Activated effector memory CD4-positive, alpha-beta T cell treated with anti-CD3 and anti-CD28 coated beads, Interleukin-2, amount 50 U/mL, for 16 hours (primary cell): ENCODE data around the gene NCOR2.
A peak's percentile ranks its signal among the peaks of the same experiment; 100 is the strongest.

Source experiments
- DNase-seq: peaks from one replicate; pipeline ENCODE4 v3.0.0-alpha.2; 2020

The NCOR2 gene

DNA sequence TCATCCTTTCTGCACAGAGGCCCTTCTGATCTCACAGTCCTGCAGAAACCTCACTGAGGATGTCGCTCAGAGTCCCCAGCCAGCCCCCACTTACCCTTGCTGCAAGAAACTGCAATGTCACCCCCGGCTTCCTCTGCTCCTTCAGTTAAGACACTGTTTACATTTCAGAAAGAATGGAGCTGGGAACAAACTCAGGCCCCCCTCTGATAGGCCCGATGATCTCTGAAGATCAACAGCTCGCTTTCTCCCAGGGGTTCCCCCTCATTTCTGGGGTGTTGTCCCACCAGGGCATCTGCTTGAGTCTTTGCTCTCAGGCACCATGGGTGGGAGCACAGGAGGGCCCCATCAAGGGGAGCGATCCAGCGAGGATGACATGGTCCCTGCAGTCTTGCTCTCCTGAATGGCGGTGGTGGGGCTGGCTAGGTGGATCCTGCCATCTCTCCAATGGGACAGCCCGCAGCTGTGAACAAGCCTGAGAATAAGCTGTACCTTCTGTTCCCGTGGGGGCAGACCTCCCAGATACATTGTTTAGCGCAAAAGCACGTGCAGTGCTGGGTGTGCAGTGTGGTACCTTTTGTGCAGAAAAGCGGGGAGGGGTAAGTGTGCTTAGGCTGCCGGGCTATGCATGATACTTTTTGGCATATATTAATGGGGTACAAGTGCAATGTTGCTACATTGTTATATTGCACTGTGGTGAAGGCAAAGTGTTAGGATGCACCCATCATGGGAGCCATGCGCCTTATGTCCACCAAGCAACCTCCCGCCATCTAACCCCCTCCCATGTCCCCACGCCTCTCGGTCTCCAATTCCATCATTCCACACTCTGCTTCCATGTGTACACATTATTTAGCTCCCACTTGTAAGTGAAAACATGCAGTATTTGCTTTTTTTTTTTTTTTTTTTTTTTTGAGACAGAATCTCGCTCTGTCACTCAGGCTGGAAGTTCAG lies 6.7 kb upstream of the NCOR2 start:
- no peak for DNase-seq

DNA sequence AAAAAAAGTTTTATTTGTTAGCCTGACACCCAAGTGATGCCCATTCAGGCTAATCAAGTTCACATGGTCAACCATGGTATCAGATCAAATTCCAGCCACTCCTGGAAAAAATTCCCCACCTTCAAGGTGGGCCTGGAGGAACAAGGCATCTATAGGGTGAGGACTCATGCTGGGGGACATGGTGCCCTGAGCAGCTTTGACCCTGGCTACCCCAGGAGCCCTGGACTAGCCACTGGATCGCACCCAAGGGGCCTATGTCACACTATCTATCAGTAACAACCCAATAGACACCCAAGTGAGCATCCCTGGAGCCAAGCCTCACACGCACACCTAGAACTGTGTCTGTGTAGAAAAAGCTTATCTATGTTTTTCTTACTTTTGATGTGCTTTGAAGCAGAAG lies 4.1 kb upstream of the NCOR2 start:
- DNase-seq: no peak

DNA sequence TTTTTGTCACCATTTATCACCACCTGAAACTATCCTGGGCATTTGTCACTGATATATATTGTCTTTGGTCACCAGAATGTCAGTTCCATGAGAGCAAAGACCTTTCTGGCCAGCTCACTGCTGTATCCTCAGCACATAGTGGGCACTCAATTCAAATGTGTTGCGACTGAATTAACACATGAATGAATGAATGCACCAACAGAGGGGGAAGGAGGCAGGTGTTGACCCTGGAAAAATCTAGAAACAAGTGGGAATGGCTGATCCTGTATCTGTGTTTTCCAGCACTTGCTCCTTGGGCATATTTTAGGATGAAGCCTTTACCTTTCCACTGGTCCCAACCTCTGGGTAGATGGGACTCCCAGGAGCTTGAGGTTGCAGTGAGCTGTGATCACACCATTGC lies 3.4 kb upstream of the NCOR2 start:
- DNase-seq: no peak

DNA sequence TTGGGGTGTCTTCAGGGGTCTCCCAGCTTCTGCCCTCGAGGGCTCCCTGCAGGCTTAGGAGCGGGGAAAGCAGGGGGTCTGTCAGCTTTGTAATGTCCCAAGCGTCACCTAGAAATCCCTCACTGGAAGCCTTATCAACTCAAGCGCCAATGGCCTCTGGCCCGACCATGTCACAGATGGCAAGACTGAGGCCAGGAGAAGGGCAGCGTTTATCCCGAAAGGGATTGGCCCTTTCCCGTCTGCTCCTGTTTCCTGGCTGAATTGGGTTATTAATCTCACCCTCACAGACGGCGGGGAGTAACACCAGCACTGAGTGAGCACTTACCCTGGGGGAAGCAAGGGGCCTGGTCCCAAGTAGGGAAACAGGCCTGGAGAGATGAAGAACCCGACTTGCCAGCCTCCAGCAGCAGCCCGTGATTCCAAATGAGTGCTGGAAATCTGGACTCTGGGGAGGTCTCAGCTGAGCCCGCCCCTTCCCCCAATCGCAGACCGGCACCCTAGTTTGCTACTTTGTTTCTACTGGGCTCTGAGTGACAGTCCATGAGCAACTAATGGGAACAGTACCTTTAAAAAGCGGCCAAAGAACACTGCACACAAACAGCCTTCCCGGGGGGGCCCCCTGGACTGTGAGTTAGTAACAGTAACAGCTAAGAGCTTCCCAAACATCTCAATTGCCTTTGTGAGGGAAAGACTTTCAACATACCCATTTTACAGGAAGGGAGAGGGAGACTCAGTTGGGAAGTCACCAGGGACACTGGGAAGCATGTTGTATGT lies 2.1 kb upstream of the NCOR2 start:
- DNase-seq: no peak

DNA sequence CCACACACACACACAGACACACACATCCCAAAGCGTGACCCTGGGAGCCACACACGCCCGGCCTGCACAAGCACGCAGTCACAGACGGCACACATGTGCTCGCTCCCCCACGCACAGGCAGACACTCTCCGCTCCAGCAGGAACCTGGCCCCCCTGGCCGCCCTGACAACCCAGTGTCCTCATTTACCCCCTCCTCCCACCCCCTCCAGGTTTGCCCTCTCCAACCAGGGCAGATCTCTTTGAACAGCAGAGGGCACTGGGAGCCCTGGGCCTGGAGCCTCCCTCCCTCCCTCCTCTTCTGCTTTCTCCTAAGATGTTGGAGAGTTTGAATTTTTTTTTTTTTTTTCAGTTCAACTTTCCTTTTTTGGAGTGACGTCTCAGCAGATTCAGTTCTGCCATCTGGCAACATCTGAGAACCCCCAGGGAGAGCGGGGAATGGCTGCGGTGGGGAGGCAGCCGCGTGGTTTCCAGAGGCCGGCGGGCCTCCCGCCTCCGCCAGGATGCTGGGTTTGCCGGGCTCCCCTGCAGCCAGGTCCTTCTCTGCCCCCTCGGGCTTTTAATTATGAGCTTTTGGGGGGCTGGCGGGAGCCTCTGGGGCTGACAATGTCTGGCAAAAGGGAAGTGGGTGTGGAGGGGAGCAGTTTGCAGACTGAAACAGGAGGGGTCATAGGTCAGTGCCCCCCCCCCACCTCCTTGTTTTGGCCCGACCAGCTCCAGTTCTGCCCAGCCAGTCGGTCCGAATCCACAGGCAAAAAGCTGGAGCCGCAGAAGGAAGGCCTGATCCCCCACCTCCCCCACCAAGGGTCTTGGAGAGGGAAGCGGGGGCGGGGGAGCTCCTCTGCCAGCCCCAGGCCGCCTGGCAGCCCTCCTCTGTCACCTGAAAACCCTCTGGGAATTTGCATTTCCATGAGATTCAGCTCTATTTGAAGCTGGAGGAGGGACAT lies 1.3 kb upstream of the NCOR2 start:
- DNase-seq: no peak

DNA sequence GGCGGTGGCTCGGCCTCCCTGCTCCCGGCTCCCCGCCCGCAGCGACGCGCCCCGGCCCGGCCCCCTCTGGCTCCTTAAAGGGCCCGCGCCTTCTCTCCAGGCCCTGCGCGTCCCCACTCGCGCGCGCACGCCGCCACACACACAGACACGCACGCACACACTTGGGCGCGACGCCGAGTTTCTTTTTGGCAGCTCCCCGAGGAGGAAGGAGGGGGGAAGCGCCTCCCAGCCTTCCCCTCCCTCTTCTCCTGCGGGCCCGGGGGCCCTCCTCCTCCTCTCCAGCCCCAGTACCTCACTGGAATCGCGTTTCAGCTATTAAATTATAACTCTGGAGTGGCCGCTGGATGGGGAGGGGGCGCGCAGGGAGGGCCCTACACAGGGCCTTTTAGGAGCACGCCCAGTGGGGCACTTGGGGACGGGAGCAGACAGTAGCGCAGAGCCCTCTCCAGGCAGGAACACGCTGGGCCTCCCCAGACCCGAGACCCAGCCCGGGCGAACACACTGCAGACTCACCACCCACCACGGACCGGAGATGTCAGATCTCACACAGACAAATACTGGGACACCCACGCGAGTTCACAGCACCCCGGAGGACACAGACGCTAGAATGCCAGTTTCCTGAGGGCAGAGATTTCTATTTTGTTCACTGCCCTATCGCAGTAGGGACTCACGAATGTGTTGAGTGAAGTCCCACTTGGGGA lies 411 bp upstream of the NCOR2 start:
- peak; percentile 93 for DNase-seq

DNA sequence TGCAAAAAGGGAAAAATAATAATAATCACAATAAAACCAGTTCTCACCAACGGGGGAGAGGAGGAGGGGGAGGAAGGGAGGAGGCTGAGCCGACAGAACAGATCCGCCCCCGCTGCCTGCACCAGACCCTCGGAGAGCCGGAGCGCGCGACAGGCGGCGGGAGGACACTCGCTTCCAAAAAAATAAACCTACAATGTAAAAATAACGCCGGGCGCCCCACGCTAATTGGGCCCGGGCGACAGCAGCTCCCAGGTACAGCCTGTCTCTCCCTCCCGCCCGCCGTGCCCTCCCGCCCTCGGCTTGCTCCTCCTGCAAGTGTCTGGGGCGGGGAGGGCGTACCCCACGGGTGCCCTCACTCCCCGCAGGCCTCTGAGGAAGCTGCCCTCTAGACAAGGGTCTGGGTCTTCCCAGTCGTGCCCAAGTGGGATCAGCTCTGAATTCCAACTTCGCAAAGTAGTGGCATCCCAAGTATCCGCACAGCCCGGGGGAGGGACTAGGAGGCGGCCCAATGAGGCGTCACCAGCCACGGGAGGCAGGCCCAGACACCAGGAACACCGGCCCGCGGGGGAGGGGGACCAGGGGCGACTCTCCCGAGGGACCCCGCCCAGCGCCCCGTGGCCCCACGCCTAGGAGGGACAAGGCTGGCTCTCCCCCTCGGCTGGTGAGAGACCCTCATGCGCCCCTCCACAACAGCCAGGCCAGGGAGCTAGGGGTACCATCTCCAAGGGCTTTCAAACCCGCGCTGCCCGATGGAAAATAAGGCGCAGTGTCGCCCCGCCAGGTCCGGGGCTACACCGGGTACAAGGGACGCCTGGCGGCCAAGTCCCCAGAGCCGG lies 1.0 kb downstream of the NCOR2 start:
- peak; percentile 91 for DNase-seq

DNA sequence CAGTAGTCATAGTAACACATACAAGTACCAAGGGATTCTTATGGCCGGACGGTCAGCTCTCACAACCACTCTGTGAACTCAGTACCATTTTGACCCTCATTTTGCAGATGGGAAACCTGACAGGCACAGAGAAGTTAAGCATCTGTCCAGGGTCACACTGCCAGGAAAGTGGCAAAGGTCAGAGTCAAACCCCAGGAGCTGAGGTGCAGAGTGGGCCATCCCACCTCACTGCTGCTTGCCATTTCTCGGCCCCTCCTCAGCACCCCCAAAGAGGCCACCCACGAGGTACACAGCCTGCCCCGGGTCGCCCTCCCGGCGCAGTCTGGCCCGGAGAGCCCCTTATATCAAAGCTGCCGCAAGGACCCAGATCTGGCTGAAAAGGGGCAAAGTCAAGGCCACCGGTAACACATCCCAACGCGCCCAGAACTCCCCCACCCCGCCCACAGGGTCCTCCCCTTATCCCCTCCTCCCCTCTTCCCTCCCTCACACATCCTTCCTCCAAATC lies 1.7 kb downstream of the NCOR2 start:
- DNase-seq: no peak

DNA sequence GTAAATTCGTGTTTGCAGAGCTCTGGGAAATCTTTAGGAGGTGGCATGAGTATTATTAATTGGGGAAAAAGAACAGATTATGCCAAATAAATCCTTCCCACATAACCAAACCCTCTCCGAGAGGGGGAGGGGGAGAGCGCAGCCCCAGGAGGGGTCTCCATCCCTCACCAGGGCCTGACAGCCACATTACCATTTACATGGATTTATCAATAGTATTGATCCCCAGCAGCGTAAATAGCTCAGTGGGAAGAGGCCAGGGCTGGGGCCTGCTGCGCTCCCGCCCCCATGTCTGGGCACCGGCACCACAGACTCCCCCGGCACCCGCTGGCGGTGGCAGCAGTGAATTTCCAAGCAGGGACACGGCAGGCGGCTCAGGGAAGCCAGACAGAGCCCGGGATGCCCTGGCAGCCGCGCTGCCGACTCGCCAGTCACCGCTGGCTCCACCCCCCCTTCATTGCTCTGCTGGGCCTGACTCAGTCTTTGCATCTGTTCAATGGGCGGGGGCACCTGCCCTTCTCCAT lies 2.4 kb downstream of the NCOR2 start:
- no peak for DNase-seq

DNA sequence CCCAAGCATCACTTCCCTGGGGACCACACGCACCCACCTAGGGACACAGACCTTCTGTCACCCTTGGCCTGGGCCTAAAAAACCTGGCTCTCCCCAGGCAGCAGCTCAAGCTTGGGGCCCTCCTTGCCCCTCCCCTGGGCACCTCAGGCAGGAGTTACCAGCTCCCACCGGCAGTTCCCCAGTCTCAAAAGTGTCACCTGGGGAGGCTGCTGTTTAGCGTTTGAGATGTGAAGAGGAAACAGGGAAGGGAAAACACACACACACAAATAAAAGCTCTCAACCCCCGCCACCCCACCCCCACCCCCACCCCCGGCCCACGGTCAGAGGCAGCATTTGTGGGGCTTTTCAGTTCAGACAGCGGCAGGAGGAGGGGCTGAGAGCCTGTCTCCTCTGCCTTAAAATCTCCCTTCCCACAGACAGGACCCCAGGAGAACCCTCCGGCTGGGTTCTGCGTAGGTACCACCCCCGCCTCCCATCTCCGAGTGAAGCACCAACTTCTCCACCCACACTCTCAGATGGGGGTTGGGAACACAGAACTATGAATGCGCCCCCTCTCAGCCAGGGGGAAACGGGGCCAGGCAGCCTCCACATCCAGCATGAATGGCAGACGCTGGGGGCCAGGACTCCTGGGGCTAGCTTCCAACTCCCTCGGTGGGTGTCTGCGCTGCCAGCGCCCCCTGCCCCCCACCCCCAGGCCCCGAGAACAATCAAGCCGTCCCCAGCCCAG lies 3.0 kb downstream of the NCOR2 start:
- no peak for DNase-seq

DNA sequence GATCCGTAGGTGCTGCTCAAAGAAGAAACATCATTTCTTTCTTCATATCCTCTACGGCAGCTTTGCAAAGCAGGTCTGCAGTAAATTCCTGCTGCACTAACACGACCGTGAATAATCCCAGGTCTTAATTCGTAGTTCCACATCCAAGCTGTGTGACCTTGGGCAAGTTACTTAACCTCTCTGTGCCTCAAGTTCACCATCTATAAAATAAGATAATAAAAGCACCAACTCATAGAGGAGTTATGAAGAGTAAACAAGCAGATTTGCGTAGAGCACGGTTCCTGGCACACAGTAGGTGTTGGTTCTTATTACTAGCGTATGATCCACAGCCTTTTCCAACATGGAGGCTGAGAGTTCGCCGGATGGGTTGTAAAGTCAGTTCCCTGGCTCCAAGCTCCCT lies 3.6 kb downstream of the NCOR2 start:
- no peak for DNase-seq

DNA sequence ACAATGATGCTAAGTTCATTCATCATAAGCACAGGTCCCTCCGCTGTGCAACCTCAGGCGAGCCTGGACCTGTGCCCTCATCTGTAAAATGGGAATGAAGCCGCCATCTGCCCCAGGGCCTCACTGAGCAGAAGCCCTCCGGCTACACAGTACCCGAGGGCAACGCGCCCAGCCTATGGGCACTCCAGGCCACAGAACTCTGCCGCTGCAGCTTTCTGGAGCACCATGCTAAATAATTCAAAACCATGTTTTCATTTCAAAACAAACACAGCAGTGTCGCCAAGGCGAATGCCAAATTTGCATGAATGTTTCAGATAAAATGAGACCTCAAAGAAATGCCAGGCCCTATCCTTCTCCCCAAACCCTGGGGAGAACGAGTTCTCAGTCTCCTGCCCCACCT lies 4.0 kb downstream of the NCOR2 start:
- no peak for DNase-seq

DNA sequence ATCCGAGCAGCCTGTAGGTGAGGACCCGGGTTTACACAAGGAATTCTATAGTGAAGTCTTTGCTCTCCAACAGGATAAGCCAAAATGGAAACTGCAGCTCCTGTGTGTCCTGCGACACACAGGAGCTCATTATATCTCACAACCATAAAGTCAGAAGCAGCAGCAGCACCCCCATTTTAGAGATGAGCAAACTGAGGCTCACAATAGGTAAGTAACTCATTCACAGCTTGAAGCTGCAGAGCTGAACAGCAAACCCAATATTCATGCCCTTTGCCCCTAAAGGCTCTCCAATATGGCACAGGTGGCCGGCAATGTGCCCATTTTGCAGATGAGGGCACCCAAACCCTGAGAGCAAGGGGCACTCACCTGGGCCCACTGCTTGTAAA lies 4.6 kb downstream of the NCOR2 start:
- DNase-seq: no peak

DNA sequence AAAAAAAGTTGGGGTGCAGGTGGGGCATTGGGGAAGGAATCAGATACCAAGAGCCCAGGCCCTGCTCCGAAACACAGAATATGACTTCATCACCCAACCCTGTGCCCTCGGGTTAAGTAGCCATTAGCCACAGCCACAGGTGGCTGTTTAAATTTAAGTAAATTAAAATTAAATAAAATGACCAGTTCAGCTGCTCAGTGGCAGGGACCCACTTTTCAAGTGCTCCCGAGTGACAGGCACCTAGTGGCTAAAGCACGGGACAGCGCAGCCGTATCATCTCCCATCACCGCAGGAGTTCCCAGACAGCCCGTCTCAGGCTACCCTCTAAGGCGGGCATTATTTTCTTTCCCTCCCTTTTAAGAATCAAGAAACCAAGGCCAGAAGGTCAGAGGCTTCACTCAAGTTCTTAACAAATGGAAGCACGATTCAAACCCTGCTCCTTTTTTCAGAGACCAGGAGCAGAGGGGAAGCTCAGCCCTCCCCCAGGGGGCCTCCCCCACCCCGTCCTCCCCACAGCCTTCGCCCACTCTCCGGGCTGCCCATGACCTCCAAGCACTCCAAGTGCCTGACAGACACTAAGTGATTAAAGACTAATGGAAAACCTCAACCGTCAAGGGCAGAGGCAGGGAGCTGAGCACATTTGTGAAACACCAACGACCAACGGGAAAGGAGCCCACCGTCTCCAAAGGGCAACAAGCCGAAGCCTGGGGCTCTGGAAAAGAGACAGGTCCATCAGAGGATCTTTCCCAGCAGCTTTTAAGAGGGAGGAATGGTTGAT lies 5.2 kb downstream of the NCOR2 start:
- DNase-seq: no peak

DNA sequence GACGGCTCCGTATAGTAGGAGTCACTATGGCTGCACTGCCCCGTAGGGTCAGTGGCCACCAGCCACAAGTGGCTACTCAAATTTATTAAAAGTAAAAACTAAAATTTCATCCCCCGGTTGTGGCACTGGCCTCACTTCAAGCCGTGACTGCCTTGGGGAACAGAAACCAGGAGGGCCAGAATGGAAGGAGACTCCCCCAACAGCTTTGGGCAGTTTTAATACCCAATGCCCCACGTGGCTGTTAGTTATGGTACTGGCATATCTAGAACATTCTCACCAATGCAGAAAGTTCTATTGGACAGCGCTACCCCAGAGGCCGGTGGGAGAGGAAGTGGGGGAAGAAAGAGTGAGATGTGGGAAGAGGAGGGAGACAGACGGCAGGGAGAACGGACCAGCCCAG lies 6.2 kb downstream of the NCOR2 start:
- no peak for DNase-seq

DNA sequence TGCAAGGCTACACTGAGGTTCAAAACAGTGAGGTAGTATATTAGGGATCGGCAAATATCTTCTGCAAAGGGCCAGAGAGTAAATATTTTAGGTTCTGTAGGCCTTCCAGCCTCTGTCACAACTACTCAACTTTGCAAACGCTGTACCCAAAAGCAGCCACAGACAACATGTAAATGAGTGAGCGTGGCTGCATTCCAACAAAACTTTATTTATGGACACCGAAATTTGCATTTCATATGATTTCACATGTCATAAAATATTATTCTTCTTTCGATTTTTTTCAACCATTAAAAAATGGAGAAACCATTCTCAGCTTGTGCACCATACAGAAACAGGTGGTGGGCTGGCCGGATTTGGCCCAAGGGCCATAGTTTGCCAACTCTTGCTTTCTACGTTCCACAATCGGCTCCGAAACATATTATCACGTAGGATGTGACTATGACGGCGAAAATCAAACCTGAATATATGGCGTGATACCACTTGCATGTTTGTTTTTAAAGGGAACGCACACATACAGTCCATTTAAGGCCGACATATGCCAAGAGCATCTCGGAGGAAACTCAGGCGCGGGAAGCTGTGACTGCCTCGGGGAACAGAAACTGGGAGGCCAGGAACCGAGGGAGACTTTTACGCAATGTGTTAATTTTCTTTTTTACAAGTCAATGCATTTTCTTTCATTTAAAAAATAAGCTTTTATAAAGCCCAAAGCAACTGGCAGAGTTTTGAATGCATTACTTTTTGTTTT lies 7.1 kb downstream of the NCOR2 start:
- DNase-seq: no peak

DNA sequence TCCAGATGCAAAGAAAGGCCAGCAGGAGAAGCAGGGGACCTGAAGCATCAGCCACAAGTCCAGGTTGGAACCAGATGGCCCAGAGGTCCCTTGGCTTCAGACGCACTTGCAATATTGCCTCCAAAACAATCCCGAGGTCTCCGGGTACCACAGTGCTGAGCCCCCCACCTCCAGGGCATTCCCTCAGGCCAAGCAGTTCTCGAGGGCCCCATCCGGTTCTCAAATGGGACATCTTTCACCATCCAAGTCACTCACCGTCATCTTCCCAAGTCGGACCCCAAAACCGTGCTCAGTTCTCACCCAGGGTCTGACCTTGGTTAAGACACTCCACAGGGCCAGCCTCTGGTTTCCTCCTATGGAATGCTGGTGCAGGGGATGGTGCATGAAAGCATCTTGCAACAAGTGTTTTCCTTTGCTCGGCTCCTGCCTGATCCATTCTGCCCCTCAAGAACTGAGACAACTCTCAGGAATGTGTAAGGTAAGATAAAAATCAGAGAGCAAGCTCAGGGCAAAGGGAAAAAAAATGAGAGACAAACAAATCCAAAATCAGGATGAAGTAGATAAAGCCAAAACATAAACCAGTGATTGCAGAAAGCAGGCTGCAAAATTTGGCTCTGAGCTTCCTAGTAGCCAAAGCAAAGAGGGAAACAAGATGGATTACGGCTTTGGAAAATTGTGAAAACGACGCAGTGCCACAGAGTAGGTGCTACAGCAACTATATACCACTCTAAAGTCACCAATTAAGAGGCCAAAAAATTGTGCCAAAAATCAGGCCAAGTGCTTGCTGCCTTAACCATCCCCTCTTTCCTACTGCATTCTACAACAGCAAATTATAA lies 8.0 kb downstream of the NCOR2 start:
- DNase-seq: no peak

DNA sequence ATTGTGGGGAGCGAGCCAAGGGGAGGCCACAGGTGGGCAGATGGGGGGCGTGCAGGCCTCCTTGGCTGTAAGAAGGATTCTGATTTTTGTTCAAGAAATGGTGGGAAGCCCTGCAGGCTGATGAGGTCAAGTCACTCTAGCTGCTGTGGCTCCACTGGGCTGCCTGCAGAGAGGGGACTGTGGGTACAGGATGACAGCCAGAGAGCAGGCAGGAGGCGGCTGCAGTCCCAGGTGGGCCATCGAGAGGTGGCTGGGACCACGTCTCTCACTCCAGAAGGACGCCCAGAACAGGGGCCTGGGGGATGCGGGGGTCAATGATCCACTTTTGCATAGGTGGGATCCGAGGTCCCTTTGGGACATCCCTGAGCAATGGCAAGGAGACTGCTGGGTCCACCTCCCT lies 9.1 kb downstream of the NCOR2 start:
- no peak for DNase-seq
